Liver (tissue), 9 donors: ENCODE data around the gene ABLIM3. TPM values are rescaled to one million over a fixed set of nuclear protein-coding genes. Genes with fewer than 3 reads are reported as not detected.

ENCODE experiments used
- DNase-seq: peaks from one replicate; pipeline ENCODE4 v3.0.0-alpha.2; 2017; ENCODE audit warnings: low spot score
- H3K27ac ChIP-seq, 2 donors: one replicate each; pipeline ENCODE4 v1.7.0; 2013; ENCODE audit warnings: inconsistent platforms in 2 of 2, low read length in 2 of 2, control low read depth in 1 of 2, low read depth in 1 of 2, mild to moderate bottlenecking in 1 of 2
- H3K27me3 ChIP-seq, 4 donors: one replicate each; pipeline versions ENCODE4 v1.6.1 to v1.7.0; 2013; ENCODE audit warnings: low read length in 3 of 4, inconsistent platforms in 1 of 4, mild to moderate bottlenecking in 1 of 4, moderate library complexity in 1 of 4; ENCODE audit not compliant: control insufficient read depth in 4 of 4, insufficient read depth in 4 of 4
- H3K36me3 ChIP-seq, 4 donors: one replicate each; pipeline versions ENCODE4 v1.6.1 to v1.7.0; 2013; ENCODE audit warnings: low read length in 3 of 4, mild to moderate bottlenecking in 3 of 4, low read depth in 1 of 4, moderate library complexity in 1 of 4; ENCODE audit not compliant: control insufficient read depth in 4 of 4, insufficient read depth in 3 of 4
- H3K4me1 ChIP-seq, 4 donors: one replicate each; pipeline versions ENCODE4 v1.6.1 to v1.7.0; 2013; ENCODE audit warnings: low read length in 3 of 4, mild to moderate bottlenecking in 3 of 4, moderate library complexity in 1 of 4; ENCODE audit not compliant: control insufficient read depth in 4 of 4, insufficient read depth in 4 of 4
- H3K4me3 ChIP-seq, 3 donors: one replicate each; pipeline versions ENCODE4 v1.6.1 to v1.7.0; 2013; ENCODE audit warnings: low read length in 3 of 3, control low read depth in 1 of 3, low read depth in 1 of 3, mild to moderate bottlenecking in 1 of 3
- H3K9ac ChIP-seq, 2 donors: one replicate each; pipeline ENCODE4 v1.7.0; 2013; ENCODE audit warnings: low read length in 2 of 2, mild to moderate bottlenecking in 2 of 2, moderate library complexity in 2 of 2, control low read depth in 1 of 2, low read depth in 1 of 2
- H3K9me3 ChIP-seq, 4 donors: one replicate each; pipeline versions ENCODE4 v1.6.1 to v1.7.0; 2013; ENCODE audit warnings: low read length in 3 of 4; ENCODE audit not compliant: control insufficient read depth in 4 of 4
- EGR1 ChIP-seq, 2 donors: IDR thresholded peaks; 2 replicates each; pipeline ENCODE4 v1.6.1; 2016 to 2018; ENCODE audit warnings: antibody characterized with exemption in 2 of 2, low read depth in 2 of 2
- FOXA1 ChIP-seq: IDR thresholded peaks from 2 replicates; pipeline ENCODE4 v1.6.1; 2016; ENCODE audit warnings: antibody characterized with exemption
- FOXA2 ChIP-seq: IDR thresholded peaks from 2 replicates; pipeline ENCODE4 v1.6.1; 2016; ENCODE audit warnings: antibody characterized with exemption
- GABPA ChIP-seq, 2 donors: IDR thresholded peaks in 1 of 2; conservative IDR thresholded peaks in 1 of 2; 2 replicates each; pipeline ENCODE4 v1.6.1; 2016; ENCODE audit warnings: antibody characterized with exemption in 2 of 2, mild to moderate bottlenecking in 1 of 2, moderate library complexity in 1 of 2
- HNF4G ChIP-seq: IDR thresholded peaks from 2 replicates; pipeline ENCODE4 v1.6.1; 2016; ENCODE audit warnings: antibody characterized with exemption
- JUND ChIP-seq, 2 donors: IDR thresholded peaks; 2 replicates each; pipeline ENCODE4 v1.6.1; 2016; ENCODE audit warnings: antibody characterized with exemption in 2 of 2
- NR2F2 ChIP-seq: IDR thresholded peaks from 2 replicates; pipeline ENCODE4 v1.6.1; 2016; ENCODE audit warnings: antibody characterized with exemption
- RAD21 ChIP-seq, 2 donors: IDR thresholded peaks; 2 replicates each; pipeline ENCODE4 v1.6.1; 2016; ENCODE audit warnings: antibody characterized with exemption in 2 of 2, mild to moderate bottlenecking in 2 of 2
- RXRA ChIP-seq, 2 donors: IDR thresholded peaks; 2 replicates each; pipeline ENCODE4 v1.6.1; 2017 to 2018; ENCODE audit warnings: antibody characterized with exemption in 2 of 2, mild to moderate bottlenecking in 1 of 2
- SP1 ChIP-seq: IDR thresholded peaks from 2 replicates; pipeline ENCODE4 v1.6.1; 2018; ENCODE audit warnings: antibody characterized with exemption, mild to moderate bottlenecking
- TAF1 ChIP-seq: conservative IDR thresholded peaks from 2 replicates; pipeline ENCODE4 v1.6.1; 2016; ENCODE audit warnings: antibody characterized with exemption, mild to moderate bottlenecking
- WGBS: extraction: QIAGEN DNeasy Blood & Tissue Kit; methylation state at CpG from one replicate; pipeline ENCODE4 v1.1.7; 2013; 5-methylcytosine and 5-hydroxymethylcytosine counted together
- polyA plus RNA-seq, 2 donors: library from polyadenylated mRNA; stranded (reverse) in 1 of 2; unstranded in 1 of 2; fragments of 200-250 nt in 1 of 2; fragments of >200 nt in 1 of 2; fragmentation: Nextera tagmentation in 1 of 2; extraction: Ambion mirVana in 1 of 2; gene quantifications; one replicate each; pipeline versions ENCODE4 v1.2.1 to v1.2.3, GENCODE V29; 2013 to 2015
- total RNA-seq, 2 donors: library from RNA; depleted of rRNA; stranded (reverse); fragments of >200 nt; gene quantifications; one replicate each; pipeline ENCODE4 v1.2.3, GENCODE V29; 2014
- TF ChIP-seq, protein P1 (sequence below): fragments of 150-350 bp; IDR thresholded peaks from 2 replicates; pipeline ENCODE4 v1.5.1; 2017; ENCODE audit warnings: improper control_type of control experiment, low read depth, low read length; ENCODE audit not compliant: missing input control
- TF ChIP-seq, protein P2 (sequence below): IDR thresholded peaks from 2 replicates; pipeline ENCODE4 v1.6.1; 2016; ENCODE audit warnings: antibody characterized with exemption
- TF ChIP-seq, protein P3 (sequence below): IDR thresholded peaks from 2 replicates; pipeline ENCODE4 v1.6.1; 2016; ENCODE audit warnings: antibody characterized with exemption, mild to moderate bottlenecking
- TF ChIP-seq, protein P4 (sequence below): IDR thresholded peaks from 2 replicates; pipeline ENCODE4 v1.6.1; 2016; ENCODE audit warnings: antibody characterized with exemption
- TF ChIP-seq, protein P5 (sequence below): IDR thresholded peaks from 2 replicates; pipeline ENCODE4 v1.6.1; 2016; ENCODE audit warnings: antibody characterized with exemption
- donor health status: healthy.
- donor health status: healthy.
- donor health status: healthy.
- donor health status: healthy.
- donor health status: healthy.

The ABLIM3 gene
- total and polyA plus RNA-seq, 4 donors, result 6.8 to 131 (median 43.1) TPM

DNA sequence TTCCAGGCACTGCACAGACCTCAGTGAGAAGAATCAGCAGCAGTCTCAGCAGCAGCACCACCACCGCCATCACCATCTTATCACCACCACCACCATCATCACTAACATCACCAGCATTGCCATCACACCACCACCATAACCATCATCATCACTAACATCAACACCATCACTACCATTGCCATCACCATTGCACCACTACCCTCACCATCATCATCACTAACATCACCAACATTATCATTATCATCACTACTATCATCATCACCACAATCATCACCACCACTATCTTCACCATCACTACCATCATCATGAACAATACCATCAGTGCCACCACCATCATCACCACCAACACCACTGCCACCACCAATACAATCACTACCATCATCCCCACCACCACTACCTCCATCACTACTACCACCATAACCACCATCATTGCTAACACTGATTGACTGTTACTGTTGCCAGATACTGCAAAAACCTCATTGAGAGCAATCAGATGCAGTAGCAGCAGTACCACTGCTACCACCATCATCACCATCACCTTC, 61.7 kb downstream of the ABLIM3 start:
- DNase-seq, result no peak
- H3K9ac ChIP-seq, result no peak overlapping the region
- H3K9me3 ChIP-seq, result no peaks in the 10 kb centered on the region
- TF ChIP-seq, protein P1, sequence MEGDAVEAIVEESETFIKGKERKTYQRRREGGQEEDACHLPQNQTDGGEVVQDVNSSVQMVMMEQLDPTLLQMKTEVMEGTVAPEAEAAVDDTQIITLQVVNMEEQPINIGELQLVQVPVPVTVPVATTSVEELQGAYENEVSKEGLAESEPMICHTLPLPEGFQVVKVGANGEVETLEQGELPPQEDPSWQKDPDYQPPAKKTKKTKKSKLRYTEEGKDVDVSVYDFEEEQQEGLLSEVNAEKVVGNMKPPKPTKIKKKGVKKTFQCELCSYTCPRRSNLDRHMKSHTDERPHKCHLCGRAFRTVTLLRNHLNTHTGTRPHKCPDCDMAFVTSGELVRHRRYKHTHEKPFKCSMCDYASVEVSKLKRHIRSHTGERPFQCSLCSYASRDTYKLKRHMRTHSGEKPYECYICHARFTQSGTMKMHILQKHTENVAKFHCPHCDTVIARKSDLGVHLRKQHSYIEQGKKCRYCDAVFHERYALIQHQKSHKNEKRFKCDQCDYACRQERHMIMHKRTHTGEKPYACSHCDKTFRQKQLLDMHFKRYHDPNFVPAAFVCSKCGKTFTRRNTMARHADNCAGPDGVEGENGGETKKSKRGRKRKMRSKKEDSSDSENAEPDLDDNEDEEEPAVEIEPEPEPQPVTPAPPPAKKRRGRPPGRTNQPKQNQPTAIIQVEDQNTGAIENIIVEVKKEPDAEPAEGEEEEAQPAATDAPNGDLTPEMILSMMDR, result no peak
- TF ChIP-seq JUND (IDR thresholded peaks at IDR 0.05), result no peak
- no peak for TF ChIP-seq FOXA1
- no peak for TF ChIP-seq FOXA2
- no peak for TF ChIP-seq SP1
- TF ChIP-seq, protein P2, sequence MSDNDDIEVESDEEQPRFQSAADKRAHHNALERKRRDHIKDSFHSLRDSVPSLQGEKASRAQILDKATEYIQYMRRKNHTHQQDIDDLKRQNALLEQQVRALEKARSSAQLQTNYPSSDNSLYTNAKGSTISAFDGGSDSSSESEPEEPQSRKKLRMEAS, result no peak
- TF ChIP-seq, protein P3, sequence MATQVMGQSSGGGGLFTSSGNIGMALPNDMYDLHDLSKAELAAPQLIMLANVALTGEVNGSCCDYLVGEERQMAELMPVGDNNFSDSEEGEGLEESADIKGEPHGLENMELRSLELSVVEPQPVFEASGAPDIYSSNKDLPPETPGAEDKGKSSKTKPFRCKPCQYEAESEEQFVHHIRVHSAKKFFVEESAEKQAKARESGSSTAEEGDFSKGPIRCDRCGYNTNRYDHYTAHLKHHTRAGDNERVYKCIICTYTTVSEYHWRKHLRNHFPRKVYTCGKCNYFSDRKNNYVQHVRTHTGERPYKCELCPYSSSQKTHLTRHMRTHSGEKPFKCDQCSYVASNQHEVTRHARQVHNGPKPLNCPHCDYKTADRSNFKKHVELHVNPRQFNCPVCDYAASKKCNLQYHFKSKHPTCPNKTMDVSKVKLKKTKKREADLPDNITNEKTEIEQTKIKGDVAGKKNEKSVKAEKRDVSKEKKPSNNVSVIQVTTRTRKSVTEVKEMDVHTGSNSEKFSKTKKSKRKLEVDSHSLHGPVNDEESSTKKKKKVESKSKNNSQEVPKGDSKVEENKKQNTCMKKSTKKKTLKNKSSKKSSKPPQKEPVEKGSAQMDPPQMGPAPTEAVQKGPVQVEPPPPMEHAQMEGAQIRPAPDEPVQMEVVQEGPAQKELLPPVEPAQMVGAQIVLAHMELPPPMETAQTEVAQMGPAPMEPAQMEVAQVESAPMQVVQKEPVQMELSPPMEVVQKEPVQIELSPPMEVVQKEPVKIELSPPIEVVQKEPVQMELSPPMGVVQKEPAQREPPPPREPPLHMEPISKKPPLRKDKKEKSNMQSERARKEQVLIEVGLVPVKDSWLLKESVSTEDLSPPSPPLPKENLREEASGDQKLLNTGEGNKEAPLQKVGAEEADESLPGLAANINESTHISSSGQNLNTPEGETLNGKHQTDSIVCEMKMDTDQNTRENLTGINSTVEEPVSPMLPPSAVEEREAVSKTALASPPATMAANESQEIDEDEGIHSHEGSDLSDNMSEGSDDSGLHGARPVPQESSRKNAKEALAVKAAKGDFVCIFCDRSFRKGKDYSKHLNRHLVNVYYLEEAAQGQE, result no peak
- no peak for TF ChIP-seq RAD21 (IDR thresholded peaks at IDR 0.05)
- TF ChIP-seq, protein P4, sequence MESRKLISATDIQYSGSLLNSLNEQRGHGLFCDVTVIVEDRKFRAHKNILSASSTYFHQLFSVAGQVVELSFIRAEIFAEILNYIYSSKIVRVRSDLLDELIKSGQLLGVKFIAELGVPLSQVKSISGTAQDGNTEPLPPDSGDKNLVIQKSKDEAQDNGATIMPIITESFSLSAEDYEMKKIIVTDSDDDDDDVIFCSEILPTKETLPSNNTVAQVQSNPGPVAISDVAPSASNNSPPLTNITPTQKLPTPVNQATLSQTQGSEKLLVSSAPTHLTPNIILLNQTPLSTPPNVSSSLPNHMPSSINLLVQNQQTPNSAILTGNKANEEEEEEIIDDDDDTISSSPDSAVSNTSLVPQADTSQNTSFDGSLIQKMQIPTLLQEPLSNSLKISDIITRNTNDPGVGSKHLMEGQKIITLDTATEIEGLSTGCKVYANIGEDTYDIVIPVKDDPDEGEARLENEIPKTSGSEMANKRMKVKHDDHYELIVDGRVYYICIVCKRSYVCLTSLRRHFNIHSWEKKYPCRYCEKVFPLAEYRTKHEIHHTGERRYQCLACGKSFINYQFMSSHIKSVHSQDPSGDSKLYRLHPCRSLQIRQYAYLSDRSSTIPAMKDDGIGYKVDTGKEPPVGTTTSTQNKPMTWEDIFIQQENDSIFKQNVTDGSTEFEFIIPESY, result no peak
- no peak for TF ChIP-seq EGR1 (IDR thresholded peaks at IDR 0.05; ENCODE audit: low read depth in 2 of 2)
- TF ChIP-seq, protein P5, sequence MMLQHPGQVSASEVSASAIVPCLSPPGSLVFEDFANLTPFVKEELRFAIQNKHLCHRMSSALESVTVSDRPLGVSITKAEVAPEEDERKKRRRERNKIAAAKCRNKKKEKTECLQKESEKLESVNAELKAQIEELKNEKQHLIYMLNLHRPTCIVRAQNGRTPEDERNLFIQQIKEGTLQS, result no peak
- TF ChIP-seq NR2F2, result no peak
- no peak for TF ChIP-seq HNF4G
- WGBS, result 96% methylated on average over 1 of the region's 1 CpG
- no peaks in the 10 kb centered on the region for H3K27me3 ChIP-seq
- no peak overlapping the region for H3K4me3 ChIP-seq
- H3K4me1 ChIP-seq, result peaks cover 0 to 20% (median 8%) of the 10 kb centered on the region in 4 donors
- H3K27ac ChIP-seq, result no peak overlapping the region
- peaks cover 7 to 82% (median 68%) of the 10 kb centered on the region in 4 donors for H3K36me3 ChIP-seq

DNA sequence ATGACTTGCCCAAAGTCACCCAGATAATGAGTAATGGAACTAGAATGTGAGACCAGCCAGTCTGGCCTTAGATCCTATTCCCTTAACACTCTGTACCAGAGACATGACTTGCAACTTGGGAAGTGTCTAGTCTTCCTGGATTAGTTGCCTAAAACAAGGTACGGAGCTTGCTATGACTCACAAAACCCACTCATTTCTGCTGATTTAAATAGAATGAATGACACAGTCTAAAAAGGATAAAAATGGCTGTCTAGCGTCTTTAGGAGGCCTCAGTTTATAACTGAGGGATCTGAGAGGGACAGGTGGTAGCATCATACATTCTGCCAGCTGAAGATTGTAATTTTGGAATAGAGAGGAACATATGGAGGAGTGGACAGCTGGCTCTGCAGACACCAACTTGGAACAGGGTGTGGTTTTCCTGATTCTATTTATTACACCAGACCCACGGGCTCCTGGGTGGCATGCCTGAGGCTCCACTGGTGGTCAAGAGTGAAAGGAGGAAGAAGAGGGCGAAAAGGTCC, 62.7 kb downstream of the ABLIM3 start:
- Histone ChIP-seq H3K9me3 (no peaks in the 10 kb centered on the region), H3K36me3 (peaks cover 4 to 82% (median 63%) of the 10 kb centered on the region in 4 donors), H3K9ac (no peak overlapping the region), H3K4me1 (peaks cover 0 to 20% (median 8%) of the 10 kb centered on the region in 4 donors), H3K27ac (no peak overlapping the region), H3K4me3 (no peak overlapping the region), H3K27me3 (no peaks in the 10 kb centered on the region)
- WGBS, result 87% methylated on average over 4 of the region's 4 CpGs
- TF ChIP-seq EGR1 (IDR thresholded peaks at IDR 0.05; ENCODE audit: low read depth in 2 of 2) (no peak), JUND (IDR thresholded peaks at IDR 0.05) (no peak), FOXA1 (no peak), NR2F2 (no peak), RAD21 (IDR thresholded peaks at IDR 0.05) (no peak), TAF1 (no peak), RXRA (IDR thresholded peaks at IDR 0.05) (no peak), GABPA (IDR thresholded peaks at IDR 0.05 in 1 of 2, conservative IDR thresholded peaks at IDR 0.05 in 1 of 2) (no peak), FOXA2 (no peak)
- TF ChIP-seq, protein P2, result no peak
- no peak for DNase-seq
